Measurements from ENCODE around the gene FAM98B.

DNA sequence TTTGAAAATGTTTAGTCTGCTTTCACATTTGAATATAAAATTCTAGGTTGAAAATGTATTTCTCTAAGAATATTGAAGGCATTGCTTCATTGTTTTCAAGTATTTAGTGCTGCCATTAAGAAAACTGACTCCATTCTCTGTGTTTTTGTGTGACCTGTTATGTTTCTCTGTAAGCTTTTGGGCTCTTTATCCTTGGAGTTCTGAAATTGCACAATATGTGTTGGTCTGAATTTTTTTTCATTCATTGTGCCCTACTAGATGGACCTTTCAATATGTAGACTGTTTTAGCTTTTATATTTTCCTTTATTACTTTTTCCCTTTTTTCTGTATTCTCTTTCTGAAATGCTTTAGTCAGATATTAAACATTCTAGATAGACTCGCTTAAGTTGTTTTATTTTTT, 22.2 kb downstream of the FAM98B start:
- TF ChIP-seq, protein P1, sequence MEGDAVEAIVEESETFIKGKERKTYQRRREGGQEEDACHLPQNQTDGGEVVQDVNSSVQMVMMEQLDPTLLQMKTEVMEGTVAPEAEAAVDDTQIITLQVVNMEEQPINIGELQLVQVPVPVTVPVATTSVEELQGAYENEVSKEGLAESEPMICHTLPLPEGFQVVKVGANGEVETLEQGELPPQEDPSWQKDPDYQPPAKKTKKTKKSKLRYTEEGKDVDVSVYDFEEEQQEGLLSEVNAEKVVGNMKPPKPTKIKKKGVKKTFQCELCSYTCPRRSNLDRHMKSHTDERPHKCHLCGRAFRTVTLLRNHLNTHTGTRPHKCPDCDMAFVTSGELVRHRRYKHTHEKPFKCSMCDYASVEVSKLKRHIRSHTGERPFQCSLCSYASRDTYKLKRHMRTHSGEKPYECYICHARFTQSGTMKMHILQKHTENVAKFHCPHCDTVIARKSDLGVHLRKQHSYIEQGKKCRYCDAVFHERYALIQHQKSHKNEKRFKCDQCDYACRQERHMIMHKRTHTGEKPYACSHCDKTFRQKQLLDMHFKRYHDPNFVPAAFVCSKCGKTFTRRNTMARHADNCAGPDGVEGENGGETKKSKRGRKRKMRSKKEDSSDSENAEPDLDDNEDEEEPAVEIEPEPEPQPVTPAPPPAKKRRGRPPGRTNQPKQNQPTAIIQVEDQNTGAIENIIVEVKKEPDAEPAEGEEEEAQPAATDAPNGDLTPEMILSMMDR (IDR thresholded peaks at IDR 0.05 in 8 of 11, conservative IDR thresholded peaks at IDR 0.05 in 3 of 11), result no peak
- no peak for TF ChIP-seq POLR2A (IDR thresholded peaks at IDR 0.05)

All from spleen (tissue), 7 donors.